ENCODE measurements around the gene FGD6.
"Not testable (repeated sequence)": the region's sequence is repeated elsewhere in the genome, so short reads cannot be mapped to it uniquely, and the experiment has no call there.

Gene FGD6

DNA sequence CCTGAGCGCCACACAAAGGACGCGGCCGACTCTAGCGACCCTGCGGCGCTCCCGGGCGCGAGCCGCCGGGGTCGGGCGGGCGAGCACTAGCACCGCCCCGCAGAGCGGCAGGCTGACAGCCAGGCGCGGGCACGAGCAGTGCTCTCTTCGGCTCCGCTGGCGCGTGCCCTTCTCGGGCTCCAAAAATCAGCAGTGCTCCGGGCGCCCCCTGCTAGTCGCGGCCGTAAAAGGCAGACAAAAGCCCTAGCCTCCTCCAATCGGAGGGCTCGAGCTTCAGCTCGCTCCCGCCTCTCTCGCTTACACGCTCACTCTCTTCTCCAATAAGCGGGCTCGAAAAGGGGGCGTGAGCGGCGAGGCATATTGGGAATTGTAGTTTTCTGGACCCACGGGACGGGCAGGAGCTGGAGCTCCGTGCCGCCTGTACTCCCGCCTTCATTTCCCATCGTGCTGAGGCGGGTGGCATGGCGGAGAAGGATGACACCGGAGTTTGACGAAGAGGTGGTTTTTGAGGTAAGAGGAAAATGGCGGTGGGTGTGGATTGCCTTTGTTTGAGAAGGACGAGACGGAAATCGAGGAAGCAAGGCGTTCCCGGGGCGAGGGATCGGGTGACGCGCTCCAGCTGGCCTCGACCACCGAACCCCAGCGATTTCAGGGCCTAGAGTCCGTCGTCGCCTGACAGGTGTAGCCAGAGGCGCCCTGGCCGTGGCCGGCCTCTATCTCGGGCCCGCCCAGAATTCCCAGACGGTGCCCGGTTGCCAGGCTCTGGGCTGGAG lies at the start of gene FGD6, which contains the start of gene VEZT:
Gene FGD6 (minus strand): TSS at position 91 of the 773 bp plus-strand sequence. CDS start 227 bp downstream, outside the sequence.
Gene VEZT (plus strand): TSS at position 431 of the 773 bp plus-strand sequence. CDS start 44 bp downstream, at position 475.
- peak; percentile 99 for DNase-seq

GRCh38 chr12:95266254-95266653 lies 49.0 kb upstream of the FGD6 start:
- no peak for DNase-seq

DNA sequence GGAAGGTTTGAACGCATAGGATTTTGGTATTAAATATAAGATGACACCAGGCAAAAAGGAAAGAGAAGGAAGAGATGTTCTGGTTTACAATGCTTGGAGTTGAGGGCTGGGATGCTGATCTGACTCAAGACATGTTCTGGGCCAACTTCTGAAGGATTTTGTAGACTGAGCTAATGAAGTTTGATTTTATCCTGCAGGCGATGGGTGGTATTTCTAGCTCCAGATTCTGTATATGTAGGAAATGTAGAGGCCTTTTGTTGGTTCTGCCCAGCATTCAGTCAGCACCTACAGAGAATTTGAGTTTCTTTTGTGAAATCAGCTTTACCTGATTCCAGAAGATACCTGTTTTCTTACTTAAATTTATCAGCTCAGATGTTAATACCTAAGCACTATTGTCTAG lies 48.5 kb upstream of the FGD6 start:
- DNase-seq = no peak

- peak; percentile 38 for DNase-seq
Observed at GRCh38 chr12:95262808-95263207, 45.5 kb upstream of the FGD6 start.

GRCh38 chr12:95261109-95261508 lies 43.8 kb upstream of the FGD6 start:
- no peak for DNase-seq

- no peak for DNase-seq
Observed at GRCh38 chr12:95259368-95259767, 42.1 kb upstream of the FGD6 start.

DNA sequence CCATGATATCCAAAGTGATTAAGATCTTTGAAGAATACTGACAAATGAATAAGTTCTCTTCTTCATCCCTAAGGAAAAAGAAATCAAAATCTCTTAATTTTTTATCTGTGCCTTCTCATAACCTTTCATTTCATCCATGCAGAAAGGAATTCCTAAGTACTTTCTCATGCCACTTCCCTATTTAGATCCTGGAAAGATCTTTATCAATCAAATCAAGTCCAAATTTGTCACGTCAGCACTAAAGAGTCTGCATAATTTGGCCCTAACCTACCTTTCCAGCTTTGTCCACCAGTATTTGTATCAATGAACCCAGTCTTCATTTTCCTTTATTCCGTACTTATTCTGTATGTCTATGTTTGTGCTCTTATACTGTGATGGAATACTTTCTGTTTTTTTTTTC lies 41.5 kb upstream of the FGD6 start:
- DNase-seq = no peak

- no peak for DNase-seq
Observed at GRCh38 chr12:95258151-95258550, 40.9 kb upstream of the FGD6 start.

GRCh38 chr12:95257541-95257940 lies 40.3 kb upstream of the FGD6 start:
- no peak for DNase-seq

DNA sequence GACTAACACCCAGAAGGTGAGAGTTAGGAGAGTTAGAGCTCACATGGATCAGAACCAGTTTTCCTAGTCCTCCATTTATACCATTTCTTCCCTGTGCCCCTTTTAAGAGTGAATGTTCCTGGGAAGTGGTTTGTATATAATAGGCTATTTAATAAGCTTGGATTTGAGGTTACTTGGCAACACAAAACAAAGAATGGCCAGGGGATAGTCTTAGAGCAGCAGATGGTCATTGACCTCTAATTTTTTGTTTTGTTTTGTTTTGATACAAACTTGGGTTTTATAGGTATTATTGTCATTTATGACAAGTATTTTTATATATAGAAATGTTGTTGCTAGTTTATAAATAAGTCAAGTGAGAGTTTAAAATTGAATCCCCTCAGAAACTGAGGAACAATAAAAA lies 36.1 kb upstream of the FGD6 start:
- no peak for DNase-seq

DNA sequence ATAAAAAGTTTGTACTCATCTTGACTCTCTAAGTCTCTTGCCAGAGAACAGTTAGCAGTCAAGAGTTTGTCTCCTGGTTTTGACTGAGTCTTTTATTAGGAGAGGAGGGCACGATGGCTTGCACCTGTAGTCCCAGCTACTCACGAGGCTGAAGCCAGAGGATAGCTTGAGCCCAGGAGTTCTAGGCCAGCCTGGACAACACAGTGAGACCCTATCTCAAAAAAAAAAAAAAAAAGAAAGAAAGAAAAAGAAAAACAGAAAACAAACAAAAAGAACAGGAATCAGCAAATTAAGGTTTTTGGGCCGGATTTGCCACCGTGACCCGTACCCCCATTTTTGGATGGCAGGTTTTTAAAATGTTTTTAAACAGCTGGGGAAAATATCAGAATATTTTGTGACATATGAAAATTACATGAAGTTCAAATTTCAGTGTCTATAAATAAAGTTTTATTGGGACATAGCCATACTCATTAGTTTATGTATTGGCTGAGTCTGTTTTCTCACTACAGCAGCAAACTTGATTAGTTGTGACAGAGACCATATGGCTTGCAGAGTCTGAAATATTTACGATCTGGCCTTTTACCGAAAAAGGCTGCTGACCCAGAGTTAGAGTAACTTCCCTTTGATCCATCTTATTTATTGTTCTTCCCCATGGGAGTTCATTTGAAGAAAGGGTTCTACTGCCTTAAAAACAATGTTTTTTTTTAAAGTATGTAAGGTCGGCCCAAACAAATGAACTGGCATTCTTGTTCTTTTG lies 31.5 kb upstream of the FGD6 start:
- DNase-seq = no peak

GRCh38 chr12:95248095-95248494 lies 30.8 kb upstream of the FGD6 start:
- DNase-seq = no peak

GRCh38 chr12:95244350-95244749 lies 27.1 kb upstream of the FGD6 start:
- DNase-seq = no peak

DNA sequence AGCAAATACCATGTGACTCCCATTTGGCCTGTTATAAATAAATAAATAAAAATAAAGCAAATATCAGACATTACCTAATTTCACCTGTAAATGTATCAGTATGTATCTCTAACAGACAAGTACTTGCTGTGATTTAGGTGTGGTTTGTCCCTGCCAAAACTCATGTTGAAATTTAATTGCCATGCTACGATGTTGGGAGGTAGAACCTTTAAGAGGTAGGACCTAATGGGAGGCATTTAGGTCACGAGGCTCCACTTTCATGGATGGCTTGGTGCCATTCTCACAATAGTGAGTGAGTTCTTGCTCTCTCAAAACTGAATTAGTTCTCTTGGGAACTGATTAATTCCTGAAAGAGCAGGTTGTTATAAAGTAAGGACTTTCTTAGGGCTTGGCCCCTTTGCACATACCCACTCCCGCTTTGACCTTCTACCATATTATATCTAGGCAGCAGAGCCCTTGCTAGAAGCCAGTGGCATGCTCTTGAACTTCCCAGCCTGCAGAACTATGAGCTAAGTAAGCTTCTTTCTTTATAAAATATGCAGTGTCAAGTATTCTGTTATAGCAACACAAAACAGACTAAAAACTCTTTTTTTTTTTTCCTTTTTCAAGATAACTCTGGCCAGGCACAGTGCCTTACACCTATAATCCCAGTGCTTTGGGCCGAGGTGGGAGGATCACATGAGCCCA lies 26.4 kb upstream of the FGD6 start:
- no peak for DNase-seq

DNA sequence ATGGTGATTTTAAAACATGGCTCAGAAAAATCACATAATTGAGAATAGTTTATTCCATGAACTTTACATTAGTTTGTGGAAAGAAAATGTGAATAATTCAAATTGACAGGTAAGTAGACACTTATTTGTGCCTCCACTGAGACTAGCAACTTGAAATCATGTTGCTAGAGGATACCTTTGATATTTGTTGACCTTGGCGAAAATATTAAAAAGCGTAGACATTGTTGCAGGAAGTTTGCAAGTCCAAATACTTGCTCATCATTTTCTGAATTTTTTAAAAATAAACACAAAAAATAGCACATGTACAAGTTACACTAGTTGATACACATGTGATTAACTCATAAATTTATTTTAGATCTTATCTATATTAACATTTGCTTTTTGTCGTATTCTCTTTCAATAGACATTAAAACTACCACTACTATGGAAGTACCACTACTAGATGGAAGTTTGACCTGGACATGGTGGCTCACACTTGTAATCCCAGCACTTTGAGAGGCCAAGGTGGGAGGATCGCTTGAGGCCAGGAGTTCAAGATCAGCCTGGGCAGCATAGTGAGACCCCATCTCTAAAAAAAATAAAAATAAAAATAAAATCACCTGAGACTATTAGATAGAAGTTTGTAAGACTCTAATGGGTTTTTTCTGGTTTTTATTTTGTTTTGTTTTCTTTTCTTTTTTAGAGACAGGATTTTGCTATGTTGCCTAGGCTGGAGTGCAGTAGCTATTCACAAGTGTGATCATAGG lies 24.7 kb upstream of the FGD6 start:
- no peak for DNase-seq

DNA sequence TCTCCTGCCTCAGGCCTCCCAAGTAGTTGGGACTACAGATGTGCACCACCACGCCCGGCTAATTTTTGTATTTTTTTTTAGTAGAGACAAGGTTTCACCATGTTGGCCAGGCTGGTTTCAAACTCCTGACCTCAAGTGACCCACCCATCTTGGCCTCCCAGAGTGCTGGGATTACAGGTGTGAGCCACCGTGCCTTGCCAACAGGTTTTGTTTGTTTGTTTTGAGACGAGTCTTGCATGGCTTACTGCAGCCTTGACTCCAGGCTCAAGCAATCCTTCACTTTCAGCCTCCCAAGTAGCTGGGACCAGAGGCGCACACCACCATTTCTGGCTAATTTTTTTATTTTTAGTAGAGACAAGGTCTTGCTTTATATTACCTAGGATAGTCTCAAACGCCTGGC lies 23.9 kb upstream of the FGD6 start:
- DNase-seq = not testable (repeated sequence)

DNA sequence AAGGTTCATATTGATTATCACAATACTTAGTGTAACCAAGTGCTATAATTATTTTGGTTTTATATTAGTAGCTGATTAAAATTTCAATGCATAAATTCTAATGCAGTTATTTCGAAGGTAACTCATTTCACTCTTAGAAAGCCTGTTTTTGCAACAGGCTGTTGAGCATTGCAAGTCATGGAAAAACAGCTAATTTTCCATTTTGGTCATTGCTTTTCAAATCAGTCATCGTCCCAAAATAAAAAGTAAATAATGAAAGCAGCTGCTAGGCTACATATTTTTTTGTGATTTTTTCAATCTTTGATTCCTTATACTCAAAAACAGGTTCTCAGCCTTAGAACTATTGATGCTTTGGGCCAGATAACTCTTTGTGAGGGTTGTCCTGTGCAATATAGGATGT lies 23.3 kb upstream of the FGD6 start:
- no peak for DNase-seq

DNA sequence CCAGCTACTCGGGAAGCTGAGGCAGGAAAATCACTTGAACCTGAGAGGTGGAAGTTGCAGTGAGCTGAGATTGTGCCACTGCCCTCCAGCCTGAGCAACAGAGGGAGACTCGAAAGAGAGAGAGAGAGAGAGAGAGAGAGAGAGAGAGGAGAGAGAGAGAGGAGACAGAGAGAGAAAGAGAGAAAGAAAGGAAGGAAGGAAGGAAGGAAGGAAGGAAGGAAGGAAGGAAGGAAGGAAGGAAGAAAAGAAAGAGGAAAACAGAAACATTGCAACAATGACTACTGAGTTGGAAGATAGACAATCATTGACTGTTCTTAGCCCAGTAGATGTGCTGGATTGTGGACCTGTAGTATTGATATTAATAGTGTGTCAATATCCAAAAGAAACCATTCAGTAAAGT lies 22.6 kb upstream of the FGD6 start:
- not testable (repeated sequence) for DNase-seq

- DNase-seq = no peak
Observed at GRCh38 chr12:95239216-95239615, 21.9 kb upstream of the FGD6 start.

DNA sequence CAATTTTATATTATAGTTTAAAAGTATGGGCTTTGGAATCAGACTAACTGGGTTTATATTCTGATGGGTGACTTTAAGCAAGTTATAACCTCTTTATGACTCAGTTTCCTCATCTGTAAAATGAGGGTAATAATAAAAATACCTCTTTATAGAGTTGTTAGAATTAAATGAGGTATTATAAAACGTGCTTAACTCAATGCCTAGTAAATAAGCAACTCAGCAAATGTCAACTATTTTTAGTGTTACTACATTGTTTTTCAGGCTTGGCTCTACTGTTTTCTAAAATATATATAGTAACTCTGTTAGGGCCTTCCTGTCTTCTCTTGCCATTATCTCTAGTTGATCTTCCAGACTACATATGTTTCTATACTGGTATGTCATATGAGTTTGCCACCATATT lies 20.9 kb upstream of the FGD6 start:
- DNase-seq = no peak

- DNase-seq = no peak
Observed at GRCh38 chr12:95237315-95237714, 20.0 kb upstream of the FGD6 start.

GRCh38 chr12:95235621-95236020 lies 18.4 kb upstream of the FGD6 start:
- not testable (repeated sequence) for DNase-seq

- not testable (repeated sequence) for DNase-seq
Observed at GRCh38 chr12:95234187-95234586, 16.9 kb upstream of the FGD6 start.

All from femur (tissue), 1 donor.